HUES48 (cell line): Measurements from ENCODE around the gene SURF1.

Experiments used
- H3K27ac ChIP-seq: one replicate; pipeline ENCODE4 v1.7.0; 2013; ENCODE audit warnings: low read depth, low read length, inconsistent platforms
- H3K27me3 ChIP-seq: 2 replicates; pipeline ENCODE4 v1.6.1; 2013; ENCODE audit warnings: mild to moderate bottlenecking, low read length; ENCODE audit not compliant: control insufficient read depth, insufficient read depth
- H3K36me3 ChIP-seq: 2 replicates; pipeline ENCODE4 v1.6.1; 2013; ENCODE audit warnings: low read length; ENCODE audit not compliant: control insufficient read depth, insufficient read depth
- H3K4me1 ChIP-seq: 2 replicates; pipeline ENCODE4 v1.6.1; 2013; ENCODE audit warnings: mild to moderate bottlenecking, low read length; ENCODE audit not compliant: control insufficient read depth, insufficient read depth
- H3K4me3 ChIP-seq: 2 replicates; pipeline ENCODE4 v1.5.1; 2013; ENCODE audit warnings: mild to moderate bottlenecking, low read depth, low read length
- H3K9ac ChIP-seq: 2 replicates; pipeline ENCODE4 v1.6.1; 2013; ENCODE audit warnings: mild to moderate bottlenecking, low read depth, low read length, moderate library complexity
- H3K9me3 ChIP-seq: 2 replicates; pipeline ENCODE4 v1.6.1; 2013; ENCODE audit warnings: low read length; ENCODE audit not compliant: control insufficient read depth, insufficient read depth

Gene SURF1, protein sequence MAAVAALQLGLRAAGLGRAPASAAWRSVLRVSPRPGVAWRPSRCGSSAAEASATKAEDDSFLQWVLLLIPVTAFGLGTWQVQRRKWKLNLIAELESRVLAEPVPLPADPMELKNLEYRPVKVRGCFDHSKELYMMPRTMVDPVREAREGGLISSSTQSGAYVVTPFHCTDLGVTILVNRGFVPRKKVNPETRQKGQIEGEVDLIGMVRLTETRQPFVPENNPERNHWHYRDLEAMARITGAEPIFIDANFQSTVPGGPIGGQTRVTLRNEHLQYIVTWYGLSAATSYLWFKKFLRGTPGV

DNA sequence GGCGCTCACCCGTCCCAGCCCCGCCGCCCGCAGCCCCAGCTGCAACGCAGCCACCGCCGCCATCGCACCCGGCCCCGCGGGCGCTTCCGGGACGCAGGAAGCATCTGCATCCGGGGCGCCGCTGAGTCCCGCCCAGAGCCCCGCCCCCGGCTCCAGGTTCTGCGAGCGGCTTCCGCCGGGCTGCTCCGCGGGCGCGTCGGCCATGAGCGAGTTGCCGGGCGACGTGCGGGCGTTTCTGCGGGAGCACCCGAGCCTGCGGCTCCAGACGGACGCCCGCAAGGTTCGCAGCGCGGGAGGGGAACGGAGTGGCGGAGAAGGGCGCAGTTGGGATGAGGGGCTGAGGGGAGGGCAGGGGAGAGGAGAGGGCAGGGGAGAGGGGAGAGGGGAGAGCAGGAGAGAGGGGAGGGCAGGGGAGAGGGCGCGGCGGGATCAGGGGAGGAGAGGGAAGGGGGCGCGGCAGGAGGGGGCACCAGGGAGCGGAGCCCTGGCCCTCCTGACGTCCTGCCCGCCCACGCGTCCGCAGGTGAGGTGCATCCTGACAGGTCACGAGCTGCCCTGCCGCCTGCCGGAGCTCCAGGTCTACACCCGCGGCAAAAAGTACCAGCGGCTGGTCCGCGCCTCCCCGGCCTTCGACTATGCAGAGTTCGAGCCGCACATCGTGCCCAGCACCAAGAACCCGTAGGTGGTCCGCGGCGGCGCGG is at the start of gene SURF1, which contains the start of gene SURF2:
Gene SURF1 (minus strand): TSS at position 97 of the 701 bp plus-strand sequence. CDS start 34 bp downstream, at position 63.
Gene SURF2 (plus strand): TSS at position 160 of the 701 bp plus-strand sequence. CDS start 43 bp downstream, at position 203.
- Histone ChIP-seq H3K36me3 (peaks cover 70% of the 10 kb centered on the region), H3K4me3 (peak within 1 kb of the TSS; percentile 90), H3K4me1 (peaks cover 6% of the 10 kb centered on the region; the same call in 1 of the 2 replicates), H3K9me3 (no peaks in the 10 kb centered on the region), H3K27ac (peak within 1 kb of the TSS; percentile 61), H3K27me3 (no peaks in the 10 kb centered on the region), H3K9ac (peak within 1 kb of the TSS; percentile 72)

DNA sequence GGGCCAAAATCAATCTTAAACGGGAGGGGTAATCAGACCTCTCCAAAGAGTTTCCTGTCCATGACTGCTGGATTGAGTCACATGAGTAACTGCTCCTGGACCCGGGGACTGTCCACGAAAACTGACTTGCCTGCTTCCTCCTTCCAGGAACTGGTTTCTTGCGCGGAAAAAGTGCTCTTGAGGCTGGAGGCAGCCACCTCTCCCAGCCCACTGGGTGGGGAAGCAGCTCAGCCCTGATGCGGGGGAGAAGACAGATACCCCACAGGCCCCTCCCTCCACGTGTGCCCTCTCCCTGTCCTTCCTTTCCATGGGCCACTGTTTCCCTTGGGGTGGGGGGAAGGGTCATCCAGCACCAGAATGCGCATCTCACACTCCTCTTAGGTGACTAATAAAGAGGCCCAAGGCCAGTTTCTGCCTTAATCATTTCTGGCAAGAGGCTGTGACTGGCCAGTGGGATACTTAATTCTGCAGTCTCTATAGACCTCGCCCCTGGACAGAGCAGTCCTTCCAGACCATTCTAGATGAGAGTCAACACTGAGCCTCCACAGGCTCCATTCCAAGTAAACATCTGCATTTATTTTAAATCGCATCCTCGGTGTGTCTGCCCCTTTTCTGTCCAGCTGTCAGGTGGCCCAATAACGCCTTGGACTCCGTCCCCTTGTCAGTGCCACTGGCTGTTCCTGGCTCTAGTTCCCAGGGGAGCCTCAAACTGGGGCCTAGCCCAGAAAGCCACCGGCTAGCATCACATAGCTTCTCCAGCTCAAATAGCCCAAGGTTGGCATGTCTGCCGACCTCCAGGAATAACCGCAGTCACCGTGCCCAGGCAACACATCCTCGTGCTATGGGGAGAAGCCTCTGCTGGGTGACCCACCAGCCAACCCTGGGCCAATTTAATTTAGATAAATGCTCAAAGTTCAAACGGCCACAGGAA is 49.5 kb upstream of the SURF1 start:
- Histone ChIP-seq H3K4me3 (no peak overlapping the region), H3K9me3 (no peaks in the 10 kb centered on the region), H3K36me3 (peaks cover 61% of the 10 kb centered on the region), H3K27ac (no peak overlapping the region), H3K4me1 (no peaks in the 10 kb centered on the region), H3K9ac (no peak overlapping the region), H3K27me3 (no peaks in the 10 kb centered on the region)

DNA sequence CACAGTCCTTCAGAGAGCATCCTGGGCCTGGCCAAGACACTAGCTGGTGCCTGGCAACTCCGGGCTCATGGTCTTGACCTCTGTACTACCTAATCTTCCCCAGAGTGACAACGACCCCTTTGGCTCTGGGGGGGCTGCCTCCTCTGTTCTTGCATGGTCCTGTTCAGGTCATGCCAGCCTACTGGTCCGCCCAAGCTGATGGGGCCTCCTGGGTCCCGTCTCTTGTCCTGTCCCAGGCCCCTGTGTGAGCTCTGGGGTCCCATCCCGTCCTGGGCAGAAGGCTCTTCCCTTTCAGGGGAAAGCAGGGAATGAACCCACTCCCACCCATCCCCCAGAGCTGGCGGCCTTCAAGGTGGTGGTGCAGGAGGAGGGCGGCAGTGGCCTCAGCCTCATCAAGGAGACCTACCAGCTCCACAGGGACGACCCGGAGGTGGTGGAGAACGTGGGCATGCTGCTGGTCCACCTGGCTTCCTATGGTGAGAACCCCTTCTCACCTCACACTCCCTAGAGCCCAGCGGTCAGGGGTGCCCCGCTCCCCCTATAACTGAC is 48.2 kb upstream of the SURF1 start:
- no peaks in the 10 kb centered on the region for H3K9me3 ChIP-seq
- H3K4me3 ChIP-seq, result no peak overlapping the region
- no peaks in the 10 kb centered on the region for H3K27me3 ChIP-seq
- no peak overlapping the region for H3K9ac ChIP-seq
- peaks cover 48% of the 10 kb centered on the region for H3K36me3 ChIP-seq
- no peaks in the 10 kb centered on the region for H3K4me1 ChIP-seq
- no peak overlapping the region for H3K27ac ChIP-seq

GRCh38 chr9:133403766-133404453 is 47.6 kb upstream of the SURF1 start:
- Histone ChIP-seq H3K9ac (no peak overlapping the region), H3K9me3 (no peaks in the 10 kb centered on the region), H3K27ac (no peak overlapping the region), H3K4me3 (no peak overlapping the region), H3K27me3 (no peaks in the 10 kb centered on the region), H3K4me1 (no peaks in the 10 kb centered on the region), H3K36me3 (peaks cover 43% of the 10 kb centered on the region)

DNA sequence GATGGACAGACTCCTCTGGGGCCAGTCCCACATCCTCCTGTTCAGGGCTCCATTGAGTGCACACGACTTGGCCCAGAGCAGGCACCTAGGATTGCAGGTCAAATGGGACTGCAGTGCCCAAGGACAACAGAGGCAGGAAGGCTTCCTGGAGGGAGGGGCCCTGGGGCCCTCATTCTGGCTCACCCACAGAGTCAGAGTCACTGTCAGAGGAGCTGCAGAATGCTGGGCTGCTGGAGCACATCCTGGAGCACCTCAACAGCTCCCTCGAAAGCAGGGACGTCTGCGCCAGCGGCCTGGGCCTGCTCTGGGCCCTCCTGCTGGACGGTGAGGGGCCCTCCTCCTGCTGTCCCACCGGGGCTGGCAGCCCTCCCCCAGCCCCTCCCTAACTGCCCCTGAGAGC is 46.4 kb upstream of the SURF1 start:
- H3K4me3 ChIP-seq, result no peak overlapping the region
- H3K9ac ChIP-seq, result no peak overlapping the region
- peaks cover 31% of the 10 kb centered on the region for H3K36me3 ChIP-seq
- H3K9me3 ChIP-seq, result no peaks in the 10 kb centered on the region
- no peak overlapping the region for H3K27ac ChIP-seq
- H3K27me3 ChIP-seq, result peaks cover 2% of the 10 kb centered on the region; the same call in 1 of the 2 replicates
- H3K4me1 ChIP-seq, result no peaks in the 10 kb centered on the region

- no peak overlapping the region for H3K9ac ChIP-seq
- H3K27me3 ChIP-seq, result peaks cover 5% of the 10 kb centered on the region; the same call in 1 of the 2 replicates
- H3K4me3 ChIP-seq, result no peak overlapping the region
- H3K27ac ChIP-seq, result no peak overlapping the region
- H3K36me3 ChIP-seq, result peaks cover 27% of the 10 kb centered on the region
- no peaks in the 10 kb centered on the region for H3K9me3 ChIP-seq
- H3K4me1 ChIP-seq, result no peaks in the 10 kb centered on the region
These were observed 45.3 kb upstream of the SURF1 start for GRCh38 chr9:133401588-133401987.

DNA sequence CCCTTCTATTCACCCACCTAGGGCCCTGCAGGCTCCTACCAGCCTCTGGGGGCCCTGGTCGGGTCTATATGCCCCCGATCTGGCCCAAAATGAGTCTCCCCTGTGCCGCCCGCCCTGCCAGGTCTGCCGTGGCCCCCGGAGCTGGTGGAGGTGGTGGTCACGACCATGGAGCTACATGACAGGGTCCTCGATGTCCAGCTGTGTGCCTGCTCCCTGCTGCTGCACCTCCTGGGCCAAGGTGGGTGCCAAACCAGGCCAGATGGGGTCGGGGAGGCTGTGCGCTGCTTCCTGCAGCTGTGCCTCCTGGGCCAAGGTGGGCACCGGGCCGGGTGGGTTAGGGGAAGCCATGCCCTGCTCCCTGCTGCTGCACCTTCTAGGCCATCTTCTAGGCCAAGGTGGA is 44.0 kb upstream of the SURF1 start:
- no peak overlapping the region for H3K9ac ChIP-seq
- no peak overlapping the region for H3K4me3 ChIP-seq
- peaks cover 14% of the 10 kb centered on the region for H3K36me3 ChIP-seq
- no peak overlapping the region for H3K27ac ChIP-seq
- no peaks in the 10 kb centered on the region for H3K4me1 ChIP-seq
- H3K27me3 ChIP-seq, result peaks cover 5% of the 10 kb centered on the region; the same call in 1 of the 2 replicates
- no peaks in the 10 kb centered on the region for H3K9me3 ChIP-seq

GRCh38 chr9:133397895-133398294 is 41.6 kb upstream of the SURF1 start:
- Histone ChIP-seq H3K4me1 (no peaks in the 10 kb centered on the region), H3K27ac (no peak overlapping the region), H3K9me3 (no peaks in the 10 kb centered on the region), H3K9ac (no peak overlapping the region), H3K27me3 (peaks cover 5% of the 10 kb centered on the region), H3K4me3 (no peak overlapping the region), H3K36me3 (0 out of 2 replicates have a peak, but pooled peaks cover 5% of the 10 kb centered on the region)

DNA sequence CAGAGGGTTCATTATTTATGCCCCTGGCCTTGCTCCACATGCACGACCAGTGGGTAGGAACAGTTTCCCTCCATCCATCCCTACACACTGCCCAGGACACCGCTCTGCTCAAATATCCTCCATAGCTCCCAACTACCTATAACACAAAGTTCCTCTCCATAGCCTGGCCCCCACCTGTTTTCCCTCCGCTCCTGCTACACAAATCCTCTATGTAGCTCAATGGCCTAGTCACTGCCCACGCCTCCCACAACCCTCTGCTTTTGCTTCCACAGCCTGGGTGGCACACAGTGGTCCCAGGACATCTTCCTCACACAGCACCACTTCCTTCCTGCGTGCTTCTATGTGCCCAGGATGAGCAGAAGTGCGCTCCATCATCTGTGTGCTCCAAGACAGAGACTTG is 41.1 kb upstream of the SURF1 start:
- Histone ChIP-seq H3K27me3 (peaks cover 5% of the 10 kb centered on the region), H3K9ac (no peak overlapping the region), H3K4me3 (no peak overlapping the region), H3K27ac (no peak overlapping the region), H3K36me3 (0 out of 2 replicates have a peak, but pooled peaks cover under 1% of the 10 kb centered on the region), H3K4me1 (no peaks in the 10 kb centered on the region), H3K9me3 (no peaks in the 10 kb centered on the region)

DNA sequence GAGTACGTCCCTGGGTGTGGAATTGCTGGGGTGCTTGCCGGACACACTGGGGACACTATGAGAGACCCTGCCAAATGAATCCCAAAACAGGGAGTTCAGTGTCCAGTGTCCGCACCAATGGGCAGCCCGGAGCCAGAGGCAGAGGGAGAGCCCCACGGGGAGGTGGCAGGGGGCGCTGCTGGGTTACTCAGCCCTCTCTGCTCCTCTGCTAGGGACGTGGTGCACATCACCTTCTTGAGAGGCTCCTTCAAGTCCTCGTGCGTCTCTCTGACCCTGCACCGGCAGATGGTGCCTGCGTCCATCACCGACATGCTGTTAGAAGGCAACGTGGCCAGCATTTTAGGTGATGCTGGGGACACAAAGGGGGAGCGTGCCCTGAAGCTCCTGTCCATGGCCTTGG is 40.7 kb upstream of the SURF1 start:
- Histone ChIP-seq H3K27ac (no peak overlapping the region), H3K4me3 (no peak overlapping the region), H3K27me3 (peaks cover 5% of the 10 kb centered on the region), H3K4me1 (no peaks in the 10 kb centered on the region), H3K9ac (no peak overlapping the region), H3K9me3 (no peaks in the 10 kb centered on the region), H3K36me3 (no peaks in the 10 kb centered on the region)
